Fibroblast of skin of back (primary cell): Measurements from ENCODE around the gene NACC2. TPM values are rescaled to one million over a fixed set of nuclear protein-coding genes. Genes with fewer than 3 reads are reported as not detected.

ENCODE experiments used
- DNase-seq: peaks from one replicate; pipeline ENCODE4 v3.0.0-alpha.2; 2013
- polyA plus RNA-seq, 2 experiments: library from polyadenylated mRNA; unstranded; fragments of 120-200 nt; gene quantifications; one replicate each; pipeline ENCODE4 v1.2.1, GENCODE V29; 2013; ENCODE audit not compliant: insufficient read length in 2 of 2

Gene NACC2
- 40.6 TPM for polyA plus RNA-seq (2013, experiment 1 of 2; ENCODE audit: insufficient read length)
- 47.4 TPM for polyA plus RNA-seq (2013, experiment 2 of 2; ENCODE audit: insufficient read length)

DNA sequence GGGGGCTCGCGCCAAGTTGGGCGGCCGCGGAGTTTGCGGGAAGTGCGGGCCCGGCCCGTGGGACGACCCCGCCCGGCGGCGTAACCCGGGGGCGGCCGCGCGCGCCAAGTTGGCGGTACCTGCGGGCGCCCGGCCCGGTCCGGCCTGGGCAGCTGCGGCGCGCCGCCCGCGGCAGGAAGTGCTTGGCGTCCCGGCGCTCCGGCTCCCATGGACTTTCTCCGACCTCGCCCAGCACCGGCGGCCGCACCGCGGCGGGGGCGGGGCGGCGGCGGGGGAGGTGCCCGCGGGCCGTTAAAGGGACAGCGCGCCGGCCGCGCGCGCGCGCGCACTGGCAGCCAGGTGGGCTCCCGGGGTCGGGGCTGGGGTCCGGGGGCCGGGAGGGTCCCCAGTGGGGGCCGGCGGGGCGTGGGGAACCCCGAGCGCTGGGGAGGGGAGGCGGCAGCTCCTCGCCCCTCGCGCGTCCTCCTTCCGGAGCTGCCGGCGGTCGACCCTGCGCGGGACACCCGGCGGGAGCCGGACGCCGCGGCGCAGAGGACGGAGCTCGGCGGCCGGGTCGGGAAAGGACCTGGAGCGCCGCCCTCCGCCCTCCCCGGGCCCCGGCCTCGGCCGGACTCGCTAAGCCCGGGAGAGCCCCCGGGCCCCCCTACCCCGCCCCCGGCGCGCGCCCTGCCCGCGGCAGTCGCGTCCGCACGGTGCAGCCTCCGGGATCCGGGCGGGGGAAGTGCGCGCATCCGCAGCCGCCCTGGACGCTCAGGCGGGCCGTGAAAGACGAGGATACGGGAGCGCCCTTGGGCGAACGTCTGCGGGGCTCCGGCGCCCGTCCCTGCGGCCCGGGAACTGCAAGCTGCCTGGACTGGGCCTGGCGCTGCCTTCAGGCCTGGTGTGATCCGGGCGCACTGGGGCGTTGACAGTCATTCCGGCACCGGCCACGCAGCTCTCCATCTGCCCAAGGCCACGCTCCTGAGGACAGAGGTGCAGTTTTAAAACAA, at the start of gene NACC2:
Gene NACC2 (minus strand): TSS at position 220 of the 989 bp plus-strand sequence. CDS start 44,768 bp downstream, outside the sequence.
- peak; percentile 76 for DNase-seq

GRCh38 chr9:136144450-136144849, 49.4 kb upstream of the NACC2 start:
- no peak for DNase-seq

GRCh38 chr9:136143215-136144001, 48.3 kb upstream of the NACC2 start:
- DNase-seq = no peak

GRCh38 chr9:136142859-136143214, 47.7 kb upstream of the NACC2 start:
- no peak for DNase-seq

DNA sequence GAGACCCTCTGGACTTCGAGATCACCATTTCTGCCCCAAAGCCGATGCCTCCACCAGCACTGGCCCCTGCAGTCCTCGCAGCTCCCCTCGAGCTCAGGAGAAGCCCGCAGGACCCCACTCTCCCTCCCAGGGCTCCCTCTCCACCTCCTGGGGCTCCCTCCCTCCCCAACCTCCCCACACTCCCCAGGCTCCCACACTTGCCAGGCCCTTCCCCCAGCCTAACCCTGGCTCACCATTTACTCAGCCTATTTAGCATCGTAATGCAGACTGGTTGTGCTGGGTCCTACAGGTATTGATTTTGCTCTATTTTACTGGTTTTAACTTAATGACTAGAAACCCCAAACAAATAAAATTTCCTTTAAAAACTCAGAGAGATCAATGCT, 47.3 kb upstream of the NACC2 start:
- DNase-seq = no peak

- DNase-seq = no peak
Measured at GRCh38 chr9:136141682-136142413, 46.8 kb upstream of the NACC2 start.

DNA sequence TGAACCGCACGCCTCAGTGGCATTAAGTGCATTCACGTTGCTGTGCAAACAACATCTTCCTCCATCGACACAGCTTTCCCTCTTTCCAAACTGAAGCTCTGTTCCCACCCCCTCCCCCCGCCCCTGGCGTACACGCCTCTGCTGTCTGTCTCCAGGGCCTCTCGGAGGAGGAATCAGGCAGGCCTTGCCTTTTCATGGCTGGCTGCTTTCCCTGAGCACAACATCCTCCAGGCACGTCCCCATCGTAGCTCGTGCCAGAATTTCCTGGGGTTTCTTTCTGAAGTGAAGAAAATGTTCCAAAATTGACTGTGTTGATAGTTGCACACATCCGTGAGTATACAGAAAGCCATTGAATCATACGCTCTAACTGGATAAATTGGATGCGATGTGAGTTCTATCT, 45.9 kb upstream of the NACC2 start:
- DNase-seq = no peak

- no peak for DNase-seq
Measured at GRCh38 chr9:136140046-136140445, 45.0 kb upstream of the NACC2 start.

DNA sequence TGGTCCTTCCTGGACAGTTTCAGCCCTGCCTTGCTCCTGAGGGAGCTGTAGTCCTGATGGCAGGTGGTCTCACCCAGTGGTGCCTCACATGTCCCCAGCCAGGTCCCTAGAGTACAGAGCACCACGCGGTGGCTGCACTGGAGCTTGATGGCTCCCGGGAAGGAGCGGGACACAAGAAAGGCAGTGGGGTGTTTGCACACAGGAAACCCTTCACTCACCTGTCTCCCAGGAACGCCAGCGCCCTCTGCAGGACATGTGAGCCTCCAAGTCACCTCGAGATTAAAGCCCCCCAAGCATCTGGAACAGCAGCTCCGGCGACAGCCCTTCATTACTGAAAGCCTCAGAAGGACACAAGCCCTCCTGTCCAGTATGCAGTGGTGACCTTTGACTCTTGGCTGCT, 43.5 kb upstream of the NACC2 start:
- DNase-seq = no peak

DNA sequence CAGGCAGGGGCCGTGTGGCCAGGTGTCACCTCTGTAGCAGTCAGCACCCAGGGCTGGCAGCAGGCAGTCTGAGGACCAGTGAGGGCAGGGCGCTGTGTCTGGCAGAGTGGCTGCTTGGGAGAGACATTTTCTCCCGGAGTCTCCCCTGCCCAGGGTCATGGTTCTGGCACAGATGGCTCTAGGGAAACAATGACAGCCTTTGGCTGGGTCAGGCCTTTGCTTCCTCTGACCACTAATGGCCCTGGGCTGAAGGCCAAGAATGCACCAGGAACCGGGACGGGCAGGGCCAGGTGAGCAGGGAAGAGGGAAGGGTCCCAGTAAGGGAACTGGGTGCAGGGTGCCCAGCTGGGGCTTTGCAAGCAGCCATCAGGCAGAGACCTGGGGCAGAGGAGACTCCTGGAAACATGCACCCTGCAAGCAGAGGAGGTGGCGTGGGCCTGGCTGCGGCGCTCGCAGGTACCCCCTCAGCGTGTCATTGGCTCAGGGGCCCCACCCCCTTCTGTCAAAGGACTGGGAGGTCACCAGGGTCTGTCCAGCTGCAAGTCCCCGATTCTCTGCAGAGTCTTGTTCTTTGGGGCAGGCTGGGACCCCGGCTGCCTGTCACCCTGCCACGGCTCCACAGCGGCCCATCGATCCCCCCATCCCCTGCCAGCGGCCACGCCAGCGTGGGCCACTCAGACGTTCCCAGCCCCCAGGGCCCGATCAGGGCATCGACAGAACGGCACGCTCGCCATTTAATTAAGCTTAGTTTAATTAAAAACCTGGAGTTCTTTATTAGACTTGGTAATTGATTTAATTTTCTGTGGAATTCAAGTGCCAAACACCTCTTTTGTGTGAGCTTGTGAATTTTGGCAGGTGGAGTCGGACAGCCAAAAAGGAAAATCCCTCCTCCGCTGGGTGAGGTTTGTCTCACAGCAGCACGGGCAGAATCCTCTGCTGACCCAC, 42.5 kb upstream of the NACC2 start:
- no peak for DNase-seq

- no peak for DNase-seq
Measured at GRCh38 chr9:136136127-136136925, 41.2 kb upstream of the NACC2 start.

- no peak for DNase-seq
Measured at GRCh38 chr9:136135326-136136126, 40.4 kb upstream of the NACC2 start.

DNA sequence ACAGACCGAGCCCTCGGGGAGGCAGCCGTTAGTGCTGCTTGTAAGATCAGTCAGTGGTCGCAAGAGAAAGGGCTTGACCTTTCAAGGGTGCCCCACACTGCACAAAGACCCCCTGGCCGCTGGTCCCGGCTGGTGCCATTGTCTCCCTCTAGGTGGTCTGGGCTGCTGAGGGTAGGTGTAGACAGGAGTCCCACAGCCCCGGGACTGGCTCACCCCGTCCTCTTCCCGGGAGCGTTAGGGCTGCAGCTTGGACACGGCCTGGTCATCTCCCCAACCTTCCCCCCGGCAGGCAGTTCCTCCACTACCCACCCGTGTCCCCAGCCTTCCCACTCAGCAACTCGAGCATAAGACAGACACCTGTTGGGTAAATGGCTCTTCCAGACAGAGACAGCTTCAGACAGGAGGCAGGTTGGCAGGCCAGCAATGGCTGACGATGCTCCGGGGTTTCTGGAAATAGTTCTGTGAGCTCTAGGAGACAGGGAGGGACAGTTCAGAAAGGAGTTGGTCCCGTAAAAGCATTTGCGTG, 38.9 kb upstream of the NACC2 start:
- no peak for DNase-seq

GRCh38 chr9:136133191-136133958, 38.3 kb upstream of the NACC2 start:
- peak; percentile 18 for DNase-seq

DNA sequence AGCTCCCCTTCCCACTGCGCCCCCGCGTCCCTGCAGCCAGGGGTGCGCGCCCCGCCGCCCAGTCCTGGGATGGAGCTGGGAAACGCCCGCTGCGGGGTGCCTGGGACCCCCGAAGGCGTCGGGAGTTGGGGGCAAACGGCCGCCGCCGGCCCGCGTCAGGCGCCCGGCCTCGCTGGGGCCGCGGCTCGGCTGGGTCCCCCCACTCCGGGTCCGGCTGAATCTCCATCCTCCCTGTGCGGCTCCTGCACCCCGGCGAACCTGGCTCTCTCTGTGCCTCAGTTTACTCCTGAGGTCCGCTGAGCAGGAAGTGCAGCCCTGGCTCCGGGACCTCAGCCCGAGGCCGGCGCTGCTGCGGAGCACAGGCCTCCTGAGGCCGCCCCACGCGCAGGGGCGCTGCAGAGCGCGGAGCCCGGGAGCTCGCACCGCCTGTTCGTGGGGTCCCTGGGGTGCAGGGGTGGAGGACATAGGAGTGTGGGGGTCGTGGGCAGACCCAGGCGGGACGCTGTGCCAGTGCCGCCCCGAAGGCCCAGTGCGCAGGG, 37.5 kb upstream of the NACC2 start:
- DNase-seq = no peak

DNA sequence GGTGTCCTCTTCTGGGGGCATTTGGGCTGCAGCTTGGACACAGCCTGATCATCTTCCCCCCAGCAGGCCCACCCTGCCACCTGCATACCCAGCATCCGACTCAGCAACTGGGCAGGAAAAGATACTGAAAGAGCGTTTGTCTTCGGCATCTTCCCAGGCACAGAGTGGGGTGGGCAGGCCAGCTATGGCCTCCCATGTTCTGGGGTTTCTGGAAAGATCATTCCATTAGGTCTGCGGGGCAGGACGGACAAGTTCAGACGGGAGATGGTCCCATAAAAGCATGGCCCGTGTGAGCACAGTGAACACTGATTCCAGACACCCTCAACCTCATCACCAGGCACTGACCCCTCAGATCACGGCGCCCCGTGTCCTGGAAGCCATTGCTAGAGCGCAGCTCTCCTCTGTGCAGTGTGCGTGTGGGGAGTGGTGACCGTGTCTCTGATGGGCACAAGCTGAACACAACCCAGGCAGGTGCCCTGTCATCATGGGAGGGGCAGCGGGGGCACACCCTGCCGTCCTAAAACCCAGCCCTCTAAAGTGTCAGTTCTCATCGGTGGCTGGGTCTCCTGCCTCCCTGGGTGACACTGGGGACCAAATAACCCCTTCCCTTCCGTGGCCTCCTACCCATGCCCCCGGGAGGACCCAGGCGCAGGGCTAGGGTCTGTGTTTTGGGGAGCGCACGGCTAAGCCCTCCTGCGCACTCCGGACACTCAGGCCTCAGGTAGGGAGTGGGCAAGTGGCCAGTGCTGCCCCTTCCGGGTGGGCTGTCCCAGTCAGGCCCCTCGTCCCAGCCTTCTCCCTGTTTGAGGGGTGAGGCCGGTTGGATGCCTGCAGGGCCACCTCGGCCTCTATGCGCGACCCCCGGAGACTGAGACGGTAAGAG, 36.8 kb upstream of the NACC2 start:
- DNase-seq = no peak

- no peak for DNase-seq
Measured at GRCh38 chr9:136129176-136129575, 34.1 kb upstream of the NACC2 start.
